ENCODE results near the gene SLC25A25. TPM values are rescaled to one million over a fixed set of nuclear protein-coding genes. Genes with fewer than 3 reads are reported as not detected.

Gene SLC25A25
- total RNA-seq, 1 donor from 2014 or later = 8.5 TPM

DNA sequence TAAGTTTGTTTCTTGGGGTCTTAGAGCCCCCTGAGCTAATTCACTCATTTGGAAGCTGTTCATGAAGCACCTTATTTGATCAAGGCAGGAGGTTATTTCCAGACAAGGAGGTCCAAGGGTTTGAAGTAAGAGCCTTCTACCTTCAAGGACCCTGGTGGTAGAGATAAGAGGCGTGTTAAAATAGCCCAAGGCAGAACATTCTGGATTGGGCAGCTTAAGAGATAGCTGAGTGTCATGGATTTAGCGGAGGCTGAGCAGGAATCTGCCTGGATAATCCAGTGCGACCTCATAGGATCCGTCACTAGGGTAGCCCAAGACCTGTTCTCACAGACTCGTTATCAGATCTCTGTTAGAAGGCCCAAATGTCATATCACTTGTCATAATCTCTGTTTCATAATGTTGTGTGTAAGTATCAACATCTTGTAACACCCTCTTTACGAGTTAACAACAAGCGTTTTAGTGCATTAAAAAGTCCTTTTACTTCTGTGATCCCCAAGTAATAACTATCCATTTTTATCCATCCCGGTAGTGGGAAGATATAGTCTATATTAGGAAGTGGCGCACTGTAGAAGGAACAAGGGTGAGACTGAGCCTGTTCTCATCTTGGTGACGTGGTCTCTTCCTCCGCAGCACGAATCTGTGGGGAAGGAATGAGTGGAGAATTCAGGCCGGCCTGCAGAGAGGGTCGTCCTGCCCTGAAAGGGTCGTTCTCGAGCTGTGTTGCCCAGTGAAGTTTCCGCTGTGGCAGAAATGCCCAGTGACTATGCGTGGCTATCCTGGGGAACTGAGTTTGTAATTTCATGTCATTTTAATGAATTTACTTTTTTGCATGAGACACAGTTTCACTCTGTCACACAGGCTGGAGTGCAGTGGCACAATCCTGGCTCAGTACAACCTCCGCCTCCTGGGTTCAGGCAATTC, 28.8 kb downstream of the SLC25A25 start:
- H3K9me3 ChIP-seq (ENCODE audit: low read depth) = no peaks in the 10 kb centered on the region
- no peak overlapping the region for H3K9ac ChIP-seq
- Mint-ChIP-seq H3K36me3 (peaks cover 7% of the 10 kb centered on the region), H3K4me1 (peaks cover 68% of the 10 kb centered on the region), H3K4me3 (peak overlapping the region; percentile 24), H3K9me3 (no peaks in the 10 kb centered on the region), H3K27me3 (ENCODE audit: insufficient read depth, low read depth) (peaks cover 5% of the 10 kb centered on the region), H3K27ac (peak overlapping the region; percentile 88)
- peaks cover 17% of the 10 kb centered on the region for H3F3A ChIP-seq (ENCODE audit: low read depth)
- peak; percentile 24 for DNase-seq (ENCODE audit: low spot score)
- H3K4me1 ChIP-seq = peaks cover 35% of the 10 kb centered on the region
- H3K27ac ChIP-seq = peak overlapping the region; percentile 22
- no peak overlapping the region for H3K4me3 ChIP-seq
- peaks cover 43% of the 10 kb centered on the region for H4K20me1 ChIP-seq (ENCODE audit: low read depth)
- H3K27me3 ChIP-seq = no peaks in the 10 kb centered on the region
- no peaks in the 10 kb centered on the region for H3K36me3 ChIP-seq
- H2AFZ ChIP-seq (replicated peaks) = no peak overlapping the region
- no peak overlapping the region for H3K4me2 ChIP-seq
- H3K79me2 ChIP-seq (ENCODE audit: low read depth) = peaks cover 33% of the 10 kb centered on the region
- TF ChIP-seq, protein P1, sequence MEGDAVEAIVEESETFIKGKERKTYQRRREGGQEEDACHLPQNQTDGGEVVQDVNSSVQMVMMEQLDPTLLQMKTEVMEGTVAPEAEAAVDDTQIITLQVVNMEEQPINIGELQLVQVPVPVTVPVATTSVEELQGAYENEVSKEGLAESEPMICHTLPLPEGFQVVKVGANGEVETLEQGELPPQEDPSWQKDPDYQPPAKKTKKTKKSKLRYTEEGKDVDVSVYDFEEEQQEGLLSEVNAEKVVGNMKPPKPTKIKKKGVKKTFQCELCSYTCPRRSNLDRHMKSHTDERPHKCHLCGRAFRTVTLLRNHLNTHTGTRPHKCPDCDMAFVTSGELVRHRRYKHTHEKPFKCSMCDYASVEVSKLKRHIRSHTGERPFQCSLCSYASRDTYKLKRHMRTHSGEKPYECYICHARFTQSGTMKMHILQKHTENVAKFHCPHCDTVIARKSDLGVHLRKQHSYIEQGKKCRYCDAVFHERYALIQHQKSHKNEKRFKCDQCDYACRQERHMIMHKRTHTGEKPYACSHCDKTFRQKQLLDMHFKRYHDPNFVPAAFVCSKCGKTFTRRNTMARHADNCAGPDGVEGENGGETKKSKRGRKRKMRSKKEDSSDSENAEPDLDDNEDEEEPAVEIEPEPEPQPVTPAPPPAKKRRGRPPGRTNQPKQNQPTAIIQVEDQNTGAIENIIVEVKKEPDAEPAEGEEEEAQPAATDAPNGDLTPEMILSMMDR (IDR thresholded peaks at IDR 0.05) = no peak
- TF ChIP-seq EZH2phosphoT487 (IDR thresholded peaks at IDR 0.05) (no peak), EZH2 (IDR thresholded peaks at IDR 0.05) (no peak)

DNA sequence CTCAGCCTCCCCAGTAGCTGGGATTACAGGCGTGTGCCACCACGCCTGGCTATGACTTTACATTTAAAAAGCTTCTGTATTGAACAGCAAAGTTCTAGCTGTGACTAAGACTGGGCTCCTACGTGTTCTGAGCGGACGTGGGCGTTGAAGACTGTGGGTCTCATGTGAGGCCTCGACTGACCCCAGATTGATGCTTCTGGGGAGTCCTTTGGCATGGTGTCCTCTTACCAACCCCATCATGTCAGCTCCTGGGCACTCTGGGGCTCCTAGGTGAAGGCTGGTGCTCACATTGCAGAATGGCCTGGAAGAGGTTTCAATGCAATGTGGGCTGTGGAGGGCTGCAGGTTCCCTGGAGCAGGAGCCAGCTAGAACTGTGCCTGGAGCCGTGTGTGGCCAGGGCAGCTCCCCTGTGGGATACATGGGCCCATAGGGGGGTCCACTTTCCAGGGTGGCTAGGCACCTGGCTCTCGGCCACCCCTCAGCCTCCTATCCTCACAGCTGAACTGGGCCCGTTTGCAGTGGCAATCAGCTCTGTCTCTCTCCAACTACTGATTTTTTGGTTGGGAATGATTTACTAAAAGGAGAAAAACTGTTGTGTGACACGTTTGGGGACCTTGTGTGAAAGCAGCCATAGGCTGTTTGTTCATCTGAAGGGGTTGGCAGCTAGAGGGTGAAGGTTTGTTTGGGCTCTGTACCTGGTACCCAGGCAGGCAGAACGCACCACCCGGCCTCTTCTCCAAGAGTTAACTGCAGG, 29.7 kb downstream of the SLC25A25 start:
- Histone ChIP-seq H3F3A (ENCODE audit: low read depth) (peaks cover 17% of the 10 kb centered on the region), H3K4me3 (peak overlapping the region; percentile 46), H3K9ac (no peak overlapping the region), H3K4me1 (peaks cover 35% of the 10 kb centered on the region), H3K4me2 (peak overlapping the region; percentile 80), H3K79me2 (ENCODE audit: low read depth) (peaks cover 33% of the 10 kb centered on the region), H3K9me3 (ENCODE audit: low read depth) (no peaks in the 10 kb centered on the region), H3K36me3 (no peaks in the 10 kb centered on the region), H3K27me3 (no peaks in the 10 kb centered on the region), H2AFZ (replicated peaks) (no peak overlapping the region), H4K20me1 (ENCODE audit: low read depth) (peaks cover 43% of the 10 kb centered on the region), H3K27ac (peak overlapping the region; percentile 6)
- peak; percentile 17 for DNase-seq (ENCODE audit: low spot score)
- Mint-ChIP-seq H3K36me3 (peaks cover 15% of the 10 kb centered on the region), H3K4me3 (peak overlapping the region; percentile 87), H3K27me3 (ENCODE audit: insufficient read depth, low read depth) (peaks cover 5% of the 10 kb centered on the region), H3K27ac (peak overlapping the region; percentile 88), H3K9me3 (no peaks in the 10 kb centered on the region), H3K4me1 (peaks cover 64% of the 10 kb centered on the region)
- TF ChIP-seq, protein P1 (IDR thresholded peaks at IDR 0.05) = no peak
- no peak for TF ChIP-seq EZH2phosphoT487 (IDR thresholded peaks at IDR 0.05)
- no peak for TF ChIP-seq EZH2 (IDR thresholded peaks at IDR 0.05)

DNA sequence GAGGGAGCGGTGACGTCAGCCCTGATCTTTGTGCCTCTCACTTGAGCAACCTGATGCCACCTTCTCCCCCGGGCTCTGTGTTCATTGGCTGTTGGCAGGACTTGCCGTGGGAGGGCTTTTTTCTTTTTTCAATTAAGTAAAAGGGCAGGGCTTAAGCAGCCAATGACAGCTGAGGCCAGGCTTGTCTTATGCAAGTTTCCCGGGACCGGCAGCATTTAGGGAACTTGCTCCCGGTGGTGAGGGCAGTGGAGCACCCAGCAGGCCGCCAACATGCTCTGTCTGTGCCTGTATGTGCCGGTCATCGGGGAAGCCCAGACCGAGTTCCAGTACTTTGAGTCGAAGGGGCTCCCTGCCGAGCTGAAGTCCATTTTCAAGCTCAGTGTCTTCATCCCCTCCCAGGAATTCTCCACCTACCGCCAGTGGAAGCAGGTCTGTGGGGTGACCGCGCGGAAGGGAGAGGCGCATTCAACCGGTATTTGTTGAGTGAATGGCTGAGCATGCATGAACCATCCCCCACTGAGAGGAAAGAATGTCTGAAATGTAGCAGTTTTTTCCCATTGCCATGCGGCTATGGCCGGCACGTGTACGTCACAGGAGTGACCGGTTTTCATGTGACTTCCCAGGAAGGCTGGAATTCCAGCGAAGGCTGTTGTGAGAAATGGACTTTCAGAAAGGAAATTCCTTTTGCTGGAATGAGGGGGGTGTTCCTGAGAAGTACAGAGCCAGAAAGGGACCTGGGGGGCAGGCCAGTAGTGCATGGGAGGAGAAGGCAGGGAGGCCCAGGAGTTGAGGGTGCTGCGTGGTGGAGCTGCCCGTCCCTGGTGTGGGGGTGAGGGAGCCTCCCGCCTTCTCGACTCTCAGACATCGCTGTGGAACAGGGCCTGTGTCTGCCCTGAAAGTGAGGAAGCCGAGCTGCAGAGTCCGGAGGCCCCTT, 30.5 kb downstream of the SLC25A25 start:
- TF ChIP-seq, protein P1 (IDR thresholded peaks at IDR 0.05) = no peak
- TF ChIP-seq EZH2 (IDR thresholded peaks at IDR 0.05) = no peak
- TF ChIP-seq EZH2phosphoT487 (IDR thresholded peaks at IDR 0.05) = no peak
- Mint-ChIP-seq H3K4me1 (peaks cover 56% of the 10 kb centered on the region), H3K27ac (peak overlapping the region; percentile 88), H3K36me3 (peaks cover 15% of the 10 kb centered on the region), H3K27me3 (ENCODE audit: insufficient read depth, low read depth) (peaks cover 5% of the 10 kb centered on the region), H3K9me3 (no peaks in the 10 kb centered on the region), H3K4me3 (peak overlapping the region; percentile 87)
- peaks cover 17% of the 10 kb centered on the region for H3F3A ChIP-seq (ENCODE audit: low read depth)
- H3K79me2 ChIP-seq (ENCODE audit: low read depth) = peaks cover 33% of the 10 kb centered on the region
- peaks cover 40% of the 10 kb centered on the region for H4K20me1 ChIP-seq (ENCODE audit: low read depth)
- no peaks in the 10 kb centered on the region for H3K36me3 ChIP-seq
- H3K4me3 ChIP-seq = peak overlapping the region; percentile 46
- H3K9ac ChIP-seq = no peak overlapping the region
- no peaks in the 10 kb centered on the region for H3K9me3 ChIP-seq (ENCODE audit: low read depth)
- DNase-seq (ENCODE audit: low spot score) = peak; percentile 97
- H2AFZ ChIP-seq (replicated peaks) = no peak overlapping the region
- no peaks in the 10 kb centered on the region for H3K27me3 ChIP-seq
- peak overlapping the region; percentile 72 for H3K27ac ChIP-seq
- H3K4me1 ChIP-seq = peaks cover 35% of the 10 kb centered on the region
- H3K4me2 ChIP-seq = peak overlapping the region; percentile 80
